NB4 (cell line): ENCODE measurements around the gene TGFBR1.

Experiments used
- DNase-seq: peaks from one replicate; pipeline ENCODE4 v3.0.0; 2010; ENCODE audit warnings: low read depth
- H3K4me3 ChIP-seq: one replicate; pipeline ENCODE4 v1.5.1; 2011; ENCODE audit warnings: mild to moderate bottlenecking, low read depth, low read length, moderate library complexity
- MYC ChIP-seq: IDR thresholded peaks from 2 replicates; pipeline ENCODE4 v1.6.1; 2011; ENCODE audit warnings: low read depth, low read length
- POLR2A ChIP-seq: IDR thresholded peaks from 2 replicates; pipeline ENCODE4 v1.6.1; 2011; ENCODE audit warnings: mild to moderate bottlenecking; ENCODE audit not compliant: insufficient read length; ENCODE audit errors: extremely low read depth
- TF ChIP-seq, protein P1 (sequence below): IDR thresholded peaks from 2 replicates; pipeline ENCODE4 v1.6.1; 2011; ENCODE audit warnings: low read depth, low read length
- TF ChIP-seq, protein P2 (sequence below): IDR thresholded peaks from one replicate; pipeline ENCODE4 v1.5.1; 2012; ENCODE audit warnings: low read depth, low read length

Gene TGFBR1

DNA sequence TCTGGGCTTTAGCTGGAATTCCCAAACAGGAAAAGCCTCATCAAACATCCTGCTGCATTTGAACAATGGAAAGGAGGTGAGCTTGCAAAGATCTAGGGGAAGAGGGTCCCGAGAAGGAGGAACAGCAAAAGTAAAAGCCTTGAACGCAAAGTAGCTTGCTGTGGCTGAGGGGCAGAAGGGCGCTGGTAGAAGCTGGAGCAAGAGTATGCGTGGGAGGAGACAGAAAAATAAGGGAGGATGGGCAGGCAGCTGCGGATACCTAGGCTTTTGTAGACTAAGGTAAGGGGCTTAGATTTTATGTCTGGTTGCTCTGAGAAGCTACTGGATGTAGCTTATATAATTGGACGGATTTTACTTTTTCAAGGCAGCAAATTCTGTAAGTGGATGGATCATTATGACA lies 21.9 kb upstream of the TGFBR1 start:
- DNase-seq, result peak; percentile 14
- TF ChIP-seq MYC (no peak), POLR2A (no peak)
- TF ChIP-seq, protein P1, sequence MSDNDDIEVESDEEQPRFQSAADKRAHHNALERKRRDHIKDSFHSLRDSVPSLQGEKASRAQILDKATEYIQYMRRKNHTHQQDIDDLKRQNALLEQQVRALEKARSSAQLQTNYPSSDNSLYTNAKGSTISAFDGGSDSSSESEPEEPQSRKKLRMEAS, result no peak
- TF ChIP-seq, protein P2, sequence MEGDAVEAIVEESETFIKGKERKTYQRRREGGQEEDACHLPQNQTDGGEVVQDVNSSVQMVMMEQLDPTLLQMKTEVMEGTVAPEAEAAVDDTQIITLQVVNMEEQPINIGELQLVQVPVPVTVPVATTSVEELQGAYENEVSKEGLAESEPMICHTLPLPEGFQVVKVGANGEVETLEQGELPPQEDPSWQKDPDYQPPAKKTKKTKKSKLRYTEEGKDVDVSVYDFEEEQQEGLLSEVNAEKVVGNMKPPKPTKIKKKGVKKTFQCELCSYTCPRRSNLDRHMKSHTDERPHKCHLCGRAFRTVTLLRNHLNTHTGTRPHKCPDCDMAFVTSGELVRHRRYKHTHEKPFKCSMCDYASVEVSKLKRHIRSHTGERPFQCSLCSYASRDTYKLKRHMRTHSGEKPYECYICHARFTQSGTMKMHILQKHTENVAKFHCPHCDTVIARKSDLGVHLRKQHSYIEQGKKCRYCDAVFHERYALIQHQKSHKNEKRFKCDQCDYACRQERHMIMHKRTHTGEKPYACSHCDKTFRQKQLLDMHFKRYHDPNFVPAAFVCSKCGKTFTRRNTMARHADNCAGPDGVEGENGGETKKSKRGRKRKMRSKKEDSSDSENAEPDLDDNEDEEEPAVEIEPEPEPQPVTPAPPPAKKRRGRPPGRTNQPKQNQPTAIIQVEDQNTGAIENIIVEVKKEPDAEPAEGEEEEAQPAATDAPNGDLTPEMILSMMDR, result no peak

DNA sequence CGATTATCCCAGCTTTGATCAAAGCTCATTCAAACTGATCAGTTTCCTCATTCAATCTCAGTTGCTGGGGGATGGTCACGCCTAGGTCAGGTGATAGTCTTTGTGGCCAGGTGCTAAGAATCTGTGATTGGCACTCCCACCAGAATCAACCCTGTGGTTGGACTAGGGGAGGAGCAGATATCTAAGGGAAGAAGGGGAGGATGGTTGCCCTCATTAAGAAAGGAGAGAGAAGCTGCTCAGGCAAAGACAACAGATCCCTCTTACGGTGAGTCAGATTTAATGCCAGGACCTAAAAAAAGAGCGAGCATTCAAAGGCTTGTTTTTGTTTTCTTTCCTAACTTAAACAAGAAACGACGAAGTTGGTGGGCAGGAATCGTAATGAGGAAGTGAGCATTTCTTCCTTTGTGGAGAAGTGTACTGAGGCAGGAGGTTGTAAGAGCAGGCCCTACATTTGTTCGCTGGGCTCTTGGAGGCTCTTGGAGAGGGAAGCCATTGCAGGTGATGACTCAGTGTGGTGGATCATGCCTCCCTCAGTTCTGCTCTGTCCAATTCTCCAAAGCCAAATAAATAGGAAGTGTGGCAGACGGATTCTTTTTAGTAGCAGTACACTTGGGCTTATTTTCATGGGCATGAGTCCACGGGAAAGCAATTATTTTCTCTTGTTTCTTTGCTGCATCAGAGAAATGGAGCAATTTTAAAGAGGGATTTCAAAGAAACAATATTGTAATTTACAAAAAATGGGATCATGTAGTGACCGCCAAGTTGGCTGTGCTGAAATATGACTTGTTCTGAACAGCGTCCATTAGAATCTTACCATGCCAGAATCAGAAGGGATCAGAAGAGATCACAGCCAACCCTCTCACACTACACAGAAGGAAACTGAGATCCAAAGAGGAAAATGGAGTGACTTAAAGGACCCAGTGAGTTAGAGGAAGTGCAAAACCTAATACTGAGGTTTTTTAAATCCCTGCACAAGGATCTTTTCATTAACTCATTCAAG lies 18.7 kb upstream of the TGFBR1 start:
- peak; percentile 68 for DNase-seq
- TF ChIP-seq, protein P2, result no peak
- TF ChIP-seq, protein P1, result no peak
- TF ChIP-seq POLR2A (no peak), MYC (no peak)

More for the DNA sequence above, 21.9 kb upstream of the TGFBR1 start:
- no peak overlapping the region for H3K4me3 ChIP-seq

DNA sequence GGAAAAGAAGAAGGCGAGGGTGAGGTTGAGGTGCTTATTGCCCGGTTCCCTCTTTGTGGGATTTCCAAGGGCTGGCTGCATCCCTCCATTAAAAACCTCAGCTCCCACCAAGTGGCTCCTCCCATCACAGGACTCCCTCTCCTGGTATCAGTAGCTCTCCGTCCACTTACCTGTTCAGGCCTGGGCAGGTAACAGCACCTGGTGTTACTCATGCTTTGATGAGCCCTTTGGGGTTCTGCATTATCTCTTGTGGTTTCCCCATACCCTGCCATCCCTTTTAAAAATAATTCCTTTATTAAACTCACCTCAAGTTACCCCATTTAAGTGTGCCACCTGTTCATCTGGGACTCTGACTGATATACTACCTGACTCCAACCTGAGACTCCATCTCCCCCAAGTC lies 17.5 kb upstream of the TGFBR1 start:
- H3K4me3 ChIP-seq, result no peak overlapping the region
- TF ChIP-seq, protein P2, result no peak
- TF ChIP-seq POLR2A (no peak), MYC (no peak)
- TF ChIP-seq, protein P1, result no peak
- DNase-seq, result no peak

More for the DNA sequence above, 18.7 kb upstream of the TGFBR1 start:
- H3K4me3 ChIP-seq, result no peak overlapping the region

DNA sequence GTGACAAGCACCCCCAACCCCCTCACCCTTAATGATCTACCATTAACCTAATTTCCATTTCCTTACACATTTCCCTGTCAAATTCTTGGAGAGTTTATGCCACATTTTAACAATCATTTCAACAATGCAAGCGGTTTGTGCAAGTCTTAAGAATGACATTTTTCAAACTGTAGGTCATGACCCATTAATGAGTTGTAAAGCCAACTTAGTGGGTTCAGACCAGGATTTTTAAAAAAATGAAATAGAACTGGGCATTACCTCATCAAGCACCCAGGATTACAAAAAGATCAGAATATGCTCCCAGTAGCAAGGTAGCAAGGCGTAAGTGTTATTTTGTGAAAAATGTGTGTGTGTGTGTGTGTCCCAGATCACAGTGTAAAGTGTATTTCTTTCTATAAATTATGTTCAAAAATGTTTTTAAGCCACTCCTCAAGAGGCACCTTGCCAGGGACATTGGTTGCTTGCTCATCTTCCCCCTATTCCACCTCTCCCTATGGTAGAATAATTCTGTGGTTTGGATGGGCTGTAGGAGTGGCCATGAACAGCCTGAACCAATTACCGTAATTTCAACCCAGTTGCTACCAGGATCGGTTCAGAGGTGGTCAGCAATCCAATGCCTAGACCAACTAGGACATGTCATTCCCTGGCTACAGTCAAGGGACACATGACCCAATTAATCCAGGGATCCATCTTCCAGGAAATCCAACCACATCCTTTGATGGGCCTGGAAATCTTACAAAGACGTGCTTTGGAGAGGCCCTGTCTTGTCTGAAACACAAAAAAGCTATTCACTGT lies 14.4 kb upstream of the TGFBR1 start:
- H3K4me3 ChIP-seq, result no peak overlapping the region
- no peak for TF ChIP-seq POLR2A
- TF ChIP-seq, protein P1, result no peak
- TF ChIP-seq, protein P2, result no peak
- no peak for TF ChIP-seq MYC
- no peak for DNase-seq

DNA sequence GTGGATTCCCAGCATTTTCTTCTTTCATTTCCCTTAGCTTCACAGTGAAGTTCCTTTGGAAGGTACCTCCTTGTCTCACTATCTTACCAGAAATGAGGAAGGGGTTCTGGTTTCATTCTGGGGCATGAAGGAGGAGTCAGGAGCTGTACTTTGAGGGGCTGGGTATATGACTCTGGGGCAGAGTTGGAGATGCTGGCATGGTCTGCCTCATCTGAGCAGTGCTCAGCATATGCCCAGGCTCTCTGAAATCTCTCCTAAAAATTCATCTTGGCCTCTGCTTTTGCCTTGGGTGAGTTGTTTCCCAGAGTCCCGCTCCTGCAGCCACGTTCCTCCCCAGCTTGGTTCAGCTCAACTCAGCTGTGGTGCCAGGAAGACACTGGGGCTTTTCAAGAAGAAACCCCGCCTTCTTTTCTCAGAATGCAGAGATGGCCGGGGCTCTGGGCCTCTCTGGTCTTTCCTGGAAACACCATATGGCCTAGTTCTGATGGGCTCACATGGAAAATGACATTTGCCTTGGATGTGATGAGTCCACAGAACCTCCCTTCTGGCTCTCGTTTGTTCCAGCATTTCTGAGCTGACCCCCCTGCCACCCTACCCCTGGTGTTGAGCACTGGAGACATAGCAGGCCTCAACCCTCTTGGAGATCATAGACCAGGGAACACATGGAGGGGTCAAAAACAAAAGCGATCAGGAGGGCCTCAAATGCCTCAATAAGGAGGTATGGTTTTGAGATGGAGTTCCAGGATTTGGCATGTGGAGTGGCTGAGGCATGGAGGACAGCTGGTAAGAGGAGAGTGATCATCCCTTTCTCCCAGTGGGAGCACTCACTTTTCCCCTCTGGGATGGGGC lies 12.0 kb upstream of the TGFBR1 start:
- no peak for DNase-seq
- TF ChIP-seq, protein P1, result no peak

More for the DNA sequence above, 12.0 kb upstream of the TGFBR1 start:
- H3K4me3 ChIP-seq, result no peak overlapping the region
